ENCODE results near the gene CCDC57. TPM values are rescaled to one million over a fixed set of nuclear protein-coding genes. Genes with fewer than 3 reads are reported as not detected.
"Not testable (repeated sequence)": the region's sequence is repeated elsewhere in the genome, so short reads cannot be mapped to it uniquely, and the experiment has no call there.

CCDC57 gene
- total and polyA plus RNA-seq, 4 donors: 5.4 to 19.1 (median 11.7) TPM

DNA sequence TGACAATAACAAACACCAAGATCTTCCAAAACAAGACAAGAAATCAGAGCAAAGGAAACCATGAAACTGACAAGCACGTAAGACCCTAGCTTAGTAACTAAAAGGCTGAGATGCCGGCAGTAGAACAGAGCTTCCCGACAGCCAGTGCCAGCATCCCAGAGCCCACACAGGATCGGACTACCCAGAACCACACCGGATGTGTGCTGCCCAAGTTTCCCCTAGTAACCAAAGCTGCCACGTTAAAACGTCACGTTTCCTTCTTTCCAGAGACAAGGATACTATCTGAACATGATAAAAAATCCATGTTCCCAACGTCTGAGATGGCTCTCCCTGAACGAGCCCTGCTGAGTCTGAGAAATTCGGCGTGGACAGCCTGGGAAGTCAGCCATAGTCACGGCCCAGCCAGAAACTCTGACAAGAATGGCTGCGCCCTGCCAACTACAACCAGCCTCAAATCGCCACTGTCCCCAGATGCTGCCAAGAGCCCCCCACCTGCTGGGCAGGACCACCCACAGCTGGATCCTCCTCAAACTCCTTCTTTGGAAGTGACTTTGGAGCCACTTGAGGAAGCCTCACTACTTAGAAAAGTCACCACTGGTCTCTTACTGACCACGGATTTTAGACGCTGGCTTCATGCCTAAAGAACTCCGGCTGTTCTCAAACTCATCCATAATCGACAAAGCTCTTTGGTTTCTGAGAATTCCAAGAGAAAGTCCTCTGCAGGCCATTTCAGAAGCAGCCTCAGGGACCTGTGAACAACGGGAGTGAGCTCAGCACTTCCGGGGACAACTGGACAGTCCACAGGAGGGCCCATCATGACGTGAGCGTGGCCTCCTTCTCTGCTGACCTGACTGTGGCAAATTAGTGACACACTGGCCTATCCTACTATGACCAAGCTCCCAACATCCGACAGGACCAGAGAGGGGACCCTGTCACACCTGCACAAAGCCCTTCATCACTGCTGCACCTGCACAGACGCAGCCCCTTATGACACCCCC lies 16.7 kb downstream of the CCDC57 start (continued):
- TF ChIP-seq, protein P1, sequence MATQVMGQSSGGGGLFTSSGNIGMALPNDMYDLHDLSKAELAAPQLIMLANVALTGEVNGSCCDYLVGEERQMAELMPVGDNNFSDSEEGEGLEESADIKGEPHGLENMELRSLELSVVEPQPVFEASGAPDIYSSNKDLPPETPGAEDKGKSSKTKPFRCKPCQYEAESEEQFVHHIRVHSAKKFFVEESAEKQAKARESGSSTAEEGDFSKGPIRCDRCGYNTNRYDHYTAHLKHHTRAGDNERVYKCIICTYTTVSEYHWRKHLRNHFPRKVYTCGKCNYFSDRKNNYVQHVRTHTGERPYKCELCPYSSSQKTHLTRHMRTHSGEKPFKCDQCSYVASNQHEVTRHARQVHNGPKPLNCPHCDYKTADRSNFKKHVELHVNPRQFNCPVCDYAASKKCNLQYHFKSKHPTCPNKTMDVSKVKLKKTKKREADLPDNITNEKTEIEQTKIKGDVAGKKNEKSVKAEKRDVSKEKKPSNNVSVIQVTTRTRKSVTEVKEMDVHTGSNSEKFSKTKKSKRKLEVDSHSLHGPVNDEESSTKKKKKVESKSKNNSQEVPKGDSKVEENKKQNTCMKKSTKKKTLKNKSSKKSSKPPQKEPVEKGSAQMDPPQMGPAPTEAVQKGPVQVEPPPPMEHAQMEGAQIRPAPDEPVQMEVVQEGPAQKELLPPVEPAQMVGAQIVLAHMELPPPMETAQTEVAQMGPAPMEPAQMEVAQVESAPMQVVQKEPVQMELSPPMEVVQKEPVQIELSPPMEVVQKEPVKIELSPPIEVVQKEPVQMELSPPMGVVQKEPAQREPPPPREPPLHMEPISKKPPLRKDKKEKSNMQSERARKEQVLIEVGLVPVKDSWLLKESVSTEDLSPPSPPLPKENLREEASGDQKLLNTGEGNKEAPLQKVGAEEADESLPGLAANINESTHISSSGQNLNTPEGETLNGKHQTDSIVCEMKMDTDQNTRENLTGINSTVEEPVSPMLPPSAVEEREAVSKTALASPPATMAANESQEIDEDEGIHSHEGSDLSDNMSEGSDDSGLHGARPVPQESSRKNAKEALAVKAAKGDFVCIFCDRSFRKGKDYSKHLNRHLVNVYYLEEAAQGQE (IDR thresholded peaks at IDR 0.05): no peak
- TF ChIP-seq RXRA (IDR thresholded peaks at IDR 0.05) (no peak), FOXA2 (IDR thresholded peaks at IDR 0.05) (no peak)

DNA sequence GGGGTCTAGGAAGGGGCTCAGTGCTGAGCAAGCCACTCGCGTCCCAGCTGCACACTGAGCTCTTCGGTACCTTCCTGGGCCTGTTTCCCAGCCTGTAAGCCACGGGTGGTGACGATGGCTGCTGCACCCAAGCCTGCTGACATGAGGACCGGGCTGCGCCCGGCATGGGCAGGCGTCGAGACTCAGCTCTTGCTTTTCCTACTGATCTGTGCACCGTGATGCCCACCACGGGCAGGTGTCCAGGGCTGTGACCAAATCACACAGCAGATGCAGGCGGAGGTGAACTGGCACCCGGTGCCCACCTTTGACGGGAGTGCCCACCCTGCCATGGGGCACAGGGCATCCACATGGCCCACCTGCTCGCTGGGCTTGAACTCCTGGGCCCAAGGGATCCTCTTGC lies 17.9 kb downstream of the CCDC57 start:
- Histone ChIP-seq H3K27ac (ENCODE audit: low read depth in 1 of 2, low read length in 2 of 2) (no peak overlapping the region), H3K4me1 (ENCODE audit: control insufficient read depth in 4 of 4, insufficient read depth in 4 of 4, low read length in 3 of 4) (no peaks in the 10 kb centered on the region), H3K9me3 (ENCODE audit: control insufficient read depth in 4 of 4, low read length in 3 of 4) (no peaks in the 10 kb centered on the region), H3K27me3 (ENCODE audit: control insufficient read depth in 4 of 4, insufficient read depth in 4 of 4, low read length in 3 of 4) (no peaks in the 10 kb centered on the region), H3K4me3 (ENCODE audit: low read depth in 1 of 3, low read length in 3 of 3) (no peak overlapping the region), H3K9ac (ENCODE audit: low read depth in 1 of 2, low read length in 2 of 2) (no peak overlapping the region), H3K36me3 (ENCODE audit: control insufficient read depth in 4 of 4, insufficient read depth in 3 of 4, low read depth in 1 of 4, low read length in 3 of 4) (peaks cover 0 to 15% (median 2%) of the 10 kb centered on the region in 4 donors)
- WGBS: 97% methylated on average over 16 of the region's 16 CpGs
- TF ChIP-seq EGR1 (IDR thresholded peaks at IDR 0.05; ENCODE audit: low read depth in 2 of 2): no peak
- no peak for TF ChIP-seq RAD21 (IDR thresholded peaks at IDR 0.05)
- TF ChIP-seq RXRA (IDR thresholded peaks at IDR 0.05): no peak
- DNase-seq (ENCODE audit: low spot score): no peak

DNA sequence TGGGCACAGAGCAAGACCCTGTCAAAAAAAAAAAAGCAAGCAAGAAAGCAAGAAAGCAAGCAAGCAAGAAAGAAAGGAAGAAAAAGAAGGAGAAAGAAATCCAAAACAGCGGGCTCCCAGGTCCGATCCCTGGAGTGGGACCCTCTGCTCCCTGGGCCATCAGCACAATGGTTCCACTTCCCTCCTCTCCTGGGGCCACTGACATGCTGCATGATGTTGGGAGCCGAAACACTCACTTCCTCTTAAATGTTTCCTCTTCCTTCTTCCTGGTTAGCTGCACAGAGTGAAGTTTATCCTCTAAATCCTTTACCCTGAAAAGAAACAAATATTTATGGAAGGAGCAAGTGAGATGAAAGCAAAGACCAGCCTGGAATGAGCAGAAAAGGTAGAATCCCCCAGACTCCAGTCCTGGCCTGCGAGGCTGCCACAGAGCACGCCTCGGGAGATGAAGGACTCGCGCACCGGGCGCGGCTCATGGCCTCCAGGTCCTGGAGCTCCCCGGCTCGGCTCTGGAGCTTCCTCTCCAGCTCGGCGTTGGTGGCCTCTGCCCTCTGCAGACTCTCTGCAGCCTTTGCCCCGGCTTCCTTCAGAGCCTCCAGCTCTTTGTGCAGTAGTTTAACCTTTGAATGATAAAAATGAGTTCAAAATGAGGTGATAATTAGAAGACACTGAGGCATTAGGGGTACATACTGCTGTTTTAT lies 19.0 kb downstream of the CCDC57 start:
- H3K9ac ChIP-seq (ENCODE audit: low read depth in 1 of 2, low read length in 2 of 2): no peak overlapping the region
- peak overlapping the region in 1 of 3 donors; percentile 17 for H3K4me3 ChIP-seq (ENCODE audit: low read depth in 1 of 3, low read length in 3 of 3)
- TF ChIP-seq EGR1 (IDR thresholded peaks at IDR 0.05; ENCODE audit: low read depth in 2 of 2) (no peak), YY1 (IDR thresholded peaks at IDR 0.05) (no peak), RXRA (IDR thresholded peaks at IDR 0.05) (no peak), HNF4G (IDR thresholded peaks at IDR 0.05) (no peak), NR2F2 (IDR thresholded peaks at IDR 0.05) (peak; percentile 79)
- TF ChIP-seq, protein P2, sequence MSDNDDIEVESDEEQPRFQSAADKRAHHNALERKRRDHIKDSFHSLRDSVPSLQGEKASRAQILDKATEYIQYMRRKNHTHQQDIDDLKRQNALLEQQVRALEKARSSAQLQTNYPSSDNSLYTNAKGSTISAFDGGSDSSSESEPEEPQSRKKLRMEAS (IDR thresholded peaks at IDR 0.05): no peak
- H3K9me3 ChIP-seq (ENCODE audit: control insufficient read depth in 4 of 4, low read length in 3 of 4): no peaks in the 10 kb centered on the region
- H3K4me1 ChIP-seq (ENCODE audit: control insufficient read depth in 4 of 4, insufficient read depth in 4 of 4, low read length in 3 of 4): no peaks in the 10 kb centered on the region
- WGBS: 80% methylated on average over 16 of the region's 16 CpGs
- H3K36me3 ChIP-seq (ENCODE audit: control insufficient read depth in 4 of 4, insufficient read depth in 3 of 4, low read depth in 1 of 4, low read length in 3 of 4): peaks cover 0 to 15% (median 2%) of the 10 kb centered on the region in 4 donors
- H3K27me3 ChIP-seq (ENCODE audit: control insufficient read depth in 4 of 4, insufficient read depth in 4 of 4, low read length in 3 of 4): no peaks in the 10 kb centered on the region
- H3K27ac ChIP-seq (ENCODE audit: low read depth in 1 of 2, low read length in 2 of 2): no peak overlapping the region
- DNase-seq (ENCODE audit: low spot score): no peak

DNA sequence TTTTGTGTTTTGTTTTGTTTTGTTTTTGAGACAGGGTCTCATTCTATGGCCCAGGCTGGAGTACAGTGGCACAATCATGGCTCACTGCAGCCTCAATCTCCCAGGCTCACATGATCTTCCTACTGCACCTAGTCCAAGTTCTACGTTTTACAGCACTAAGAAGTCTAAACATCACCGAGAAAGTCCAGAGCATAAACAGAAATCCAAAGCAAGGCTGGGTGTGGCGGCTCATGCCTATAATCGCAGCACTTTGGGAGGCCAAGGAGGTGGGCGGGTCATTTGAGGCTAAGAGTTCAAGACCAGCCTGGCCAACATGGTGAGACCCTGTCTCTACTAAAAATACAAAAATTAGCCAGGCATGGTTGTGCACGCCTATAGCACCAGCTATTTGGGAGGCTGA lies 19.6 kb downstream of the CCDC57 start:
- peaks cover 0 to 14% (median 2%) of the 10 kb centered on the region in 4 donors for H3K36me3 ChIP-seq (ENCODE audit: control insufficient read depth in 4 of 4, insufficient read depth in 3 of 4, low read depth in 1 of 4, low read length in 3 of 4)
- 95% methylated on average over 6 of the region's 6 CpGs for WGBS
- H3K27ac ChIP-seq (ENCODE audit: low read depth in 1 of 2, low read length in 2 of 2); H3K9ac ChIP-seq (ENCODE audit: low read depth in 1 of 2, low read length in 2 of 2); H3K27me3 ChIP-seq (ENCODE audit: control insufficient read depth in 4 of 4, insufficient read depth in 4 of 4, low read length in 3 of 4); DNase-seq (ENCODE audit: low spot score); H3K4me1 ChIP-seq (ENCODE audit: control insufficient read depth in 4 of 4, insufficient read depth in 4 of 4, low read length in 3 of 4); H3K9me3 ChIP-seq (ENCODE audit: control insufficient read depth in 4 of 4, low read length in 3 of 4); H3K4me3 ChIP-seq (ENCODE audit: low read depth in 1 of 3, low read length in 3 of 3): not testable (repeated sequence)

All from liver (tissue), 9 donors.